ENCODE results near the gene TM7SF2. TPM values are rescaled to one million over a fixed set of nuclear protein-coding genes. Genes with fewer than 3 reads are reported as not detected.

TM7SF2 gene
- total RNA-seq, 1 experiment from 2014 or later, result 74.8 TPM

- Mint-ChIP-seq H3K27ac (peak overlapping the region in 1 of 3 experiments; percentile 18; a peak in 2 of 7 replicates), H3K4me3 (no peak overlapping the region), H3K36me3 (ENCODE audit: insufficient read depth in 1 of 3, low read depth in 3 of 3) (no peaks in the 10 kb centered on the region), H3K4me1 (peaks cover 5 to 6% of the 10 kb centered on the region in 2 experiments; a peak in 3 of 4 replicates), H3K27me3 (ENCODE audit: low read depth) (peaks cover 15% of the 10 kb centered on the region), H3K9me3 (peaks cover 5 to 8% of the 10 kb centered on the region in 2 experiments; a peak in 4 of 5 replicates)
- Histone ChIP-seq H2AK5ac (ENCODE audit: insufficient read length, low read length) (no peak overlapping the region), H2BK15ac (ENCODE audit: low read depth, low read length) (no peak overlapping the region), H2BK20ac (ENCODE audit: low read depth, low read length, poor library complexity, severe bottlenecking) (no peak overlapping the region), H2AFZ (ENCODE audit: low read length) (no peak overlapping the region), H3K9me3 (ENCODE audit: control insufficient read depth, low read depth, low read length) (no peaks in the 10 kb centered on the region), H3K18ac (ENCODE audit: insufficient read length, low read depth, low read length) (no peak overlapping the region), H3K23ac (ENCODE audit: insufficient read length, low read depth, low read length) (no peak overlapping the region), H2BK12ac (ENCODE audit: insufficient read length, low read depth, low read length) (no peak overlapping the region), H3K79me1 (ENCODE audit: insufficient read depth, low read depth, low read length, poor library complexity, severe bottlenecking) (no peaks in the 10 kb centered on the region), H3K4ac (ENCODE audit: low read depth, low read length) (no peak overlapping the region), H3K4me1 (ENCODE audit: insufficient read depth, low read length) (no peaks in the 10 kb centered on the region), H2BK5ac (ENCODE audit: insufficient read length, low read length) (no peak overlapping the region), H3K23me2 (ENCODE audit: insufficient read length, low read depth, low read length, poor library complexity, severe bottlenecking) (no peaks in the 10 kb centered on the region), H4K20me1 (ENCODE audit: control insufficient read depth, insufficient read depth, insufficient read length) (no peaks in the 10 kb centered on the region), H3K14ac (ENCODE audit: insufficient read depth, low read length) (no peak overlapping the region; the same call in 1 of the 2 replicates), H3K56ac (ENCODE audit: insufficient read length, low read depth, low read length) (no peak overlapping the region), H3K79me2 (ENCODE audit: insufficient read depth, low read length) (no peaks in the 10 kb centered on the region), H3T11ph (ENCODE audit: low read length) (no peak overlapping the region), H3K27me3 (ENCODE audit: insufficient read depth, low read length) (no peaks in the 10 kb centered on the region), H4K5ac (ENCODE audit: insufficient read length, low read depth, low read length) (no peak overlapping the region), H3K27ac (ENCODE audit: insufficient read length, low read depth, low read length) (no peak overlapping the region), H2BK120ac (ENCODE audit: low read depth, low read length, poor library complexity, severe bottlenecking) (no peak overlapping the region), H4K91ac (ENCODE audit: insufficient read length, low read depth, low read length) (no peak overlapping the region), H3K9ac (ENCODE audit: extremely low read depth, insufficient read length, low read length) (no peak overlapping the region), H3K4me2 (ENCODE audit: insufficient read depth, insufficient read length, low read length) (no peak overlapping the region), H4K8ac (replicated peaks; ENCODE audit: insufficient read length, low read depth, low read length) (no peak overlapping the region)
- no CpG with 5 or more reads among the region's 12 CpGs for WGBS (ENCODE audit: extremely low coverage, insufficient read length, low lambda C conversion rate)
- no peak for TF ChIP-seq CTCF (conservative IDR thresholded peaks at IDR 0.05)
- DNase-seq, result peak; percentile 45
Observed at GRCh38 chr11:65150509-65151299, 39.0 kb downstream of the TM7SF2 start.
